NCI-H510A (cell line): ENCODE results near the gene XG.
"Not testable (repeated sequence)": the region's sequence is repeated elsewhere in the genome, so short reads cannot be mapped to it uniquely, and the experiment has no call there.

ENCODE experiments used
- DNase-seq: peaks from one replicate; lab custom pipeline; 2025; lab: John Stamatoyannopoulos, UW

Gene XG

GRCh38 chrX:2735270-2735669 is 16.6 kb upstream of the XG start:
- DNase-seq = no peak

DNA sequence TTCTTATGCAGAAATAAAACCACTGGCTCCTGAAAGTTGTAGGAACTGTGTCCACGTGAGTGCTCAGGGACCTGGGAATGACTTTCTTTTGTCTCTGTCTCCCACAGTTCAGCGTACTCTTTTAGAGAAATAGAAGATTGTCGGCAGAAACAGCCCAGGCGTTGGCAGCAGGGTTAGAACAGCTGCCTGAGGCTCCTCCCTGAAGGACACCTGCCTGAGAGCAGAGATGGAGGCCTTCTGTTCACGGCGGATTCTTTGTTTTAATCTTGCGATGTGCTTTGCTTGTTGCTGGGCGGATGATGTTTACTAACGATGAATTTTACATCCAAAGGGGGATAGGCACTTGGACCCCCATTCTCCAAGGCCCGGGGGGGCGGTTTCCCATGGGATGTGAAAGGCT is 11.2 kb upstream of the XG start:
- no peak for DNase-seq

GRCh38 chrX:2741386-2741785 is 10.5 kb upstream of the XG start:
- DNase-seq = no peak

DNA sequence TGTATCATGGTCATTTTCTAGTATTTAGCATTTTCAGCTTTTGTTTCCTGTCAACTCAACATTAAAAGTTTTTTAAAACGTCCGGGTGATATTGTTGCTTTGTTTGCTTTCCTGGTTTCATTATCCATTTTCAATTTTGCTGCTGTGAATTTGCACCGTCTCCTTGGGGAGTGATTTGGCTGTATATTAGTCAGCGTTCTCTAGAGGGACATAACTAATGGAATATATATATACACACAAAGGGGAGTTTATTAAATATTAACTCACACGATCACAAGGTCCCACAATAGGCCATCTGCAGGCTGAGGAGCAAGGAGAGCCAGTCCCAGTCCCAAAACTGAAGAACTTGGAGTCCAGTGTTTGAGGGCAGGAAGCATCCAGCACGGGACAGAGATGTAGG is 5.6 kb upstream of the XG start:
- DNase-seq = not testable (repeated sequence)

- no peak for DNase-seq
Observed at GRCh38 chrX:2748171-2748814, 3.5 kb upstream of the XG start.

DNA sequence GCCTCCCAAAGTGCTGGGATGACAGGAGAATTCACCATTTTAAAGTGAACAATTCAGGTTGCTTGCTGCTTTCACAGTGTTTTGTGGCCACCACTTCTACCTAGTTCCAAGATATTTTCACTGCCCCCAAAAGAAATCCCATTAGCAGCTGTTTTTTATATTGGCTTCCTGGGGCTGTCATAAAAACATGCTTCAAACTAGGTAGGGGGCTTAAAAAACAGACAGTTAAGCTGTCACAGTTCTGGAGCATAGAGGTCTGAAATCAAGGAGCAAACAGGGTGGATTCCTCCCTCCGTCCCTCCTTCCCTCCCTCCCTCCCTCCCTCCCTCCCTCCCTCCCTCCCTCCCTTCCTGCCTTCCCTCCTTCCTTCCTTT is 3.0 kb upstream of the XG start:
- DNase-seq = no peak

GRCh38 chrX:2751291-2751690 is 549 bp upstream of the XG start:
- DNase-seq = no peak

DNA sequence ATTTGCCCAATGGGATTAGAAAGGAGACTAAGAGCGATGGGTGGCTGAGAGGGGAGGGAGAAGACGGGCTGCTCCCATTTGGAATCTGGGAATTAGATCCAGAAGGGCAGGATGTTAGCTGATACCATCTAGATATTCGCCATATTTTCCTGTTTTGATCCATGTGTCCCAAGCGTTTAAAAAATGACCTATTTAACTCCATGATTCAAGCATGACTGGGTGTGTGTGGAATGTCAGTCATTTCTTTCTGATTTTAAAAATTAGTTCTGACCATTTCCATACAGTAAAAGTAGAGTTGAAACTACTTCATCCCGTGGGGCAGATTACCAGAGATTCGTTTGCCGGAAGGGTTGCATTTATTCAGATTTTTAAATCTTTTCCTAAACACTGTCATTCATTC is 601 bp downstream of the XG start:
- DNase-seq = not testable (repeated sequence)

- not testable (repeated sequence) for DNase-seq
Observed at GRCh38 chrX:2755163-2755715, 3.4 kb downstream of the XG start.

DNA sequence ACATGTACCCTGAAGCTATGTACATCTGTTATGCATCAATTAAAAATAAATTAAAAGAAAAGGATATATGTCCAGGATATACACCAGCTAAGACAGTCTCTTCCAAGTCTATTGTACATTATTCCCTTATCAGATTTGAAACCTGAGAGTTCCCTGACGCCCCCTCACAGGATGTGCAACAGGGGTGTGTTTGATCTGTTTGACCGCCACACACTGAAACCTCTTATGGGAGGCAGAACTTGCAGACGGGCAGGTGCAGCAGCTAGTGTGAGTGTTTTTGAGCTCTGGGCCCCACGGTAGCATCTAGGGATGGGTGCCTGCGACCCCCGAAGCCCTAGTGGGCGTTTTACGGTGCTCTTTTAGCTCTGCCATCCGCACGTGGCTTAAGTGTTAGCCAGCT is 4.7 kb downstream of the XG start:
- no peak for DNase-seq

DNA sequence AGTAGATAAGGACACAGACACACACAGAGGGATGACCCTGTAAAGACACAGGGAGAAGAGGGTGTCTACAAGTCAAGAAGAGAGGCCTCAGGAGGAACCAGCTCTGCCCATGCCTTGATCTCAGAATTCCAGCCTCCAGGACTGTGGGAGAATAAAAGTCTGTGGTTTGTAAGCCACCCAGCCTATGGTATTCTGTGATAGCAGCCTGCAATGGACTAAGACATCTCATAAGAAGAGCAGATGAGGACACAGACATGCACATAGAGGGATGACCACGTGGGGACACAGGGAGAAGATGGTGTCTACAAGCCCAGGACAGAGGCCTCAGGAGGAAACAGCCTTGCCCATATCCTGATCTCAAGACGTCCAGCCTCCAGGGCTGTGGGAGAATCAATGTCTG is 9.4 kb downstream of the XG start:
- no peak for DNase-seq

GRCh38 chrX:2762671-2763070 is 10.8 kb downstream of the XG start:
- not testable (repeated sequence) for DNase-seq

GRCh38 chrX:2764766-2765548 is 13.1 kb downstream of the XG start:
- DNase-seq = not testable (repeated sequence)

DNA sequence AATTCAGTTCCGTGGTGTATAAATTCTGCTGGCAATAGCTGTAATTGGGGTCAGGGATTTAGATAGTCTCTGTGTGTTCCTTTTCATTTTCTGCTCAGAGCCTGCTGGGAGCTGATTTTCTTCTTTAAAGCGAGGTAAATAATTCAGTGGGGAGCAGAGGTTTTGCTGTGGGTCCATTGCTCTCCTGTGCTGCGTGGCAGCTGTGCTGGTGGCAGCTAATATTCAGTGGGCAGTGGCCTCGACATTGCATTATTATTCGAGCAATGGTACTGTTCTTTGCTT is 13.7 kb downstream of the XG start:
- no peak for DNase-seq

- DNase-seq = no peak
Observed at GRCh38 chrX:2766906-2767305, 15.1 kb downstream of the XG start.

DNA sequence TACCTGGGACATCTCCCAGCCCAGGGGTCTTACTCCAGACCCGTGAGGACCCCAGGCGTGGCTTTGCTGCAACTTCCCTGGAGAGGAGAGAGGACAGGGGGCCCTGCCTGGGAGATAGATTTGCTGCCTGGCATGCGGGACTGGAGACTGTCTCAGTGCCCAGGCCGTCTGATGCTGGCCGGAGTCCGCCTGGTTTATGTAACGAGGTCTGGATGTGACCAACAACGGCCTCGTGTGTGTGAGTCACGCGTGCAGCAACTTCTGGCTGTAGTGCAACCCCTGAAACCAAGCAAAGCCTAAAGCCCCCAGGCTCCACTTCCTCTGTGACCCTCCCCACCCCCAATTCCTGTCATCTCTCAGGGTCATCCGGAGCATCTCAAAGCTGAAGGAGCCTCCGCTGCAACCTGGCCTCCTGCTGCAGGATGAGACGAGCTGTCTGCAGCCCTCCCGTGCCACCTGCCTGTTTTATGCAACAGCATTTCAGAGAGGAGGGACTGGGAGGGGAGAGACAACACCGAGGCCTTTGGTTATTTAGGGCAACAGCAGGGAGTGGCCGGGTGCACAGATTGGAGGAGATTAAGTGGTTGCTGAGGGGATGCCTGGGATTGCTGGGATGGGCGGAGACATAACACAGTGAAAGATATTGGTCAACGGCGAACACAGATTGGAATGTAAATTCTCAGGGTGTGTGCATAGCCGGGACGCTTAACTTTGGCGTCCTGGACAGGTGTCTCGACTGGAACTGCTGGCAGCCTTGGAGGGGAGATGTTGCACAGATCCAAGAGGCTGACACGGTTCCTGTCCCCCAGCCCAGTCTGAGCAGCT is 16.0 kb downstream of the XG start:
- DNase-seq = no peak

DNA sequence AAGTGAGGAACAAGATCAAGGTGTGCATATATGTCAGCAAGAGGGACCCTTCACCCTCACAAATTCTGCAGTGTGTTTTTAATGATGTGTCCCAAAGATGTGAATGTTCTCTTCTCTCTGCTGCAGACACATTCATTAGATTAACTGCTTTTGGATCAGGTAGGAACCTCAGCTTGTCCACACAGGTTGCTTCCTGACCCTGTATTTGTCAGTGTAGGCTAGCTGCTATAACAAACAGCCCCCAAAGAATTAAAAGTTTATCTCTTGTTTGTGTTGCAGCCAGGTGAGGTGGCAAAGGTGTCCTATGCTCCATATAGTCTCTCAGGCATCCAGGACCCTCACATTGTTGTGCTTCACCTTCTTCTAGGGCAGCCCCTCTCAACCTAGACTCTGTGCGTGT is 17.8 kb downstream of the XG start:
- DNase-seq = no peak

GRCh38 chrX:2773166-2774055 is 21.6 kb downstream of the XG start:
- DNase-seq = not testable (repeated sequence)

GRCh38 chrX:2774057-2774456 is 22.2 kb downstream of the XG start:
- DNase-seq = no peak

DNA sequence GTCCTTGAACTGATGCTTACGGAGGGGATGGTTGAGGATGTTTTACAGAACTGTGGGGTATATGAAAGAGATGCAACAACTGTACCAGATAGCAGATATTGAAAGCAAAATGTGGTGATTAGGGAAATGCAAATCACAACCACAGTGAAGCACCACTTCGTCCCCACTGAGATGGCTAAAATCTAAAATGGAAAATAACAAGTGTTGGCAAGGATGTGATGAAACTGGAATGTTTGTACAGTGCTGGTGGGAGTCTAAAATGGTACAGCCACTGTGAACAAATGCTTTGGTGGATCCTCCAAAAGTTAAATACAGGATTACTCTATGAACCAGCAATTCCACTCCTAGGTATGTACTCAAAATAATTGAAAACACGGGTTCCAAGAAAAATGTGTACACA is 22.9 kb downstream of the XG start:
- DNase-seq = no peak

GRCh38 chrX:2780472-2781225 is 28.8 kb downstream of the XG start:
- not testable (repeated sequence) for DNase-seq
